ENCODE results near the gene DYNC1LI1. TPM values are rescaled to one million over a fixed set of nuclear protein-coding genes. Genes with fewer than 3 reads are reported as not detected.
A peak's percentile ranks its signal among the peaks of the same experiment; 100 is the strongest.

Gene DYNC1LI1
- total and polyA plus RNA-seq, 9 of the 15 experiments (the other 6 are each of a cell fraction or from before 2014, with no cell fraction given), result 21.0 to 85.4 (median 61.3) TPM

DNA sequence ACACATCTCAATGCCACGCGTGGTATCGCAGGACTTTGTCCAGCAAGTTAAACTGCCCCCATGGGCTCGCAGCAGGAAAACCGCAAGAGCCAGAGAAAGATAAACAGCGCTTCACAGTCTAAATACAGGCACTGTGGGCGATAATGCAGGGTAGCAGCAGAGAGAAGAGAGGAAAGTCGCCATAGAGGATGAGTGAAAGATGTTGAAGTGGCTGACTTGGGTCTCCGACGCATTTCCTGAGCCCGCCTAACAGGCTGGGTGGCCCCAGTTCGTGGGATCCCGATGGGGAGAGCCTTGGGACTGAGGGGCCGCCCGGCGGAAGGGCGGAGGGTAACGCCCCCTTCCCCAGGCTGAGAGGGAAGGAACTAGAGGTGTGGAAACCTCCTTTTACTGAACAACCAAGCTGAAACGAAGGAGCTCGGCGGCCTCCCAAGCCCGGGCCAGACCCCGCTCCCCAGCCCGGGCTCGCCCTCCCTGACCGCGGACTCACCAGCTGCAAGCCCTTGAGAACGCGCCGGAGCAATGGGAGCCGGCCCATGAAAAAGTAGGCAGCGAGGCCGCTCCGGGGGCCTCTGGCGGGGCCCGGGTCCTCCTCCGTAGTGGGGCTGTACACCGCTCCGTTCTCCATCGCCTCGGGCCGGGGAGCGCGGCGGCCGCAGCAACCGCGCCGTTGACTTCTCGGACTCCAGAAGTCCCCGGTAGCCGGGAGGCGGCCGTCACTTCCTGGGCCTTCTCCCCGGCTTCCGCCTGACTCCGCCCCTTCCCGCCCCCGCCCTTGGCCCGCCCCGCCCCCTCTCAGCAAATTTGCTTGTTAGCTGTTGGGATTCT, 68.3 kb downstream of the DYNC1LI1 start, which contains the start of gene CMTM6 (continued):
- TF ChIP-seq SFPQ (IDR thresholded peaks at IDR 0.05; ENCODE audit: low read depth, low read length) (no peak), IFI16 (CRISPR knock-in tag; IDR thresholded peaks at IDR 0.05) (no peak), ZNF592 (IDR thresholded peaks at IDR 0.05) (no peak), SRSF1 (IDR thresholded peaks at IDR 0.05; ENCODE audit: low read depth, low read length) (no peak), ZNF764 (CRISPR knock-in tag; IDR thresholded peaks at IDR 0.05; ENCODE audit: low read depth) (no peak), SMC3 (conservative IDR thresholded peaks at IDR 0.05; ENCODE audit: insufficient read depth, low read depth, low read length) (no peak), HSF4 (CRISPR knock-in tag; IDR thresholded peaks at IDR 0.05; ENCODE audit: borderline replicate concordance) (no peak), ZNF134 (CRISPR knock-in tag; conservative IDR thresholded peaks at IDR 0.05) (no peak)
- TF ChIP-seq, protein P1, sequence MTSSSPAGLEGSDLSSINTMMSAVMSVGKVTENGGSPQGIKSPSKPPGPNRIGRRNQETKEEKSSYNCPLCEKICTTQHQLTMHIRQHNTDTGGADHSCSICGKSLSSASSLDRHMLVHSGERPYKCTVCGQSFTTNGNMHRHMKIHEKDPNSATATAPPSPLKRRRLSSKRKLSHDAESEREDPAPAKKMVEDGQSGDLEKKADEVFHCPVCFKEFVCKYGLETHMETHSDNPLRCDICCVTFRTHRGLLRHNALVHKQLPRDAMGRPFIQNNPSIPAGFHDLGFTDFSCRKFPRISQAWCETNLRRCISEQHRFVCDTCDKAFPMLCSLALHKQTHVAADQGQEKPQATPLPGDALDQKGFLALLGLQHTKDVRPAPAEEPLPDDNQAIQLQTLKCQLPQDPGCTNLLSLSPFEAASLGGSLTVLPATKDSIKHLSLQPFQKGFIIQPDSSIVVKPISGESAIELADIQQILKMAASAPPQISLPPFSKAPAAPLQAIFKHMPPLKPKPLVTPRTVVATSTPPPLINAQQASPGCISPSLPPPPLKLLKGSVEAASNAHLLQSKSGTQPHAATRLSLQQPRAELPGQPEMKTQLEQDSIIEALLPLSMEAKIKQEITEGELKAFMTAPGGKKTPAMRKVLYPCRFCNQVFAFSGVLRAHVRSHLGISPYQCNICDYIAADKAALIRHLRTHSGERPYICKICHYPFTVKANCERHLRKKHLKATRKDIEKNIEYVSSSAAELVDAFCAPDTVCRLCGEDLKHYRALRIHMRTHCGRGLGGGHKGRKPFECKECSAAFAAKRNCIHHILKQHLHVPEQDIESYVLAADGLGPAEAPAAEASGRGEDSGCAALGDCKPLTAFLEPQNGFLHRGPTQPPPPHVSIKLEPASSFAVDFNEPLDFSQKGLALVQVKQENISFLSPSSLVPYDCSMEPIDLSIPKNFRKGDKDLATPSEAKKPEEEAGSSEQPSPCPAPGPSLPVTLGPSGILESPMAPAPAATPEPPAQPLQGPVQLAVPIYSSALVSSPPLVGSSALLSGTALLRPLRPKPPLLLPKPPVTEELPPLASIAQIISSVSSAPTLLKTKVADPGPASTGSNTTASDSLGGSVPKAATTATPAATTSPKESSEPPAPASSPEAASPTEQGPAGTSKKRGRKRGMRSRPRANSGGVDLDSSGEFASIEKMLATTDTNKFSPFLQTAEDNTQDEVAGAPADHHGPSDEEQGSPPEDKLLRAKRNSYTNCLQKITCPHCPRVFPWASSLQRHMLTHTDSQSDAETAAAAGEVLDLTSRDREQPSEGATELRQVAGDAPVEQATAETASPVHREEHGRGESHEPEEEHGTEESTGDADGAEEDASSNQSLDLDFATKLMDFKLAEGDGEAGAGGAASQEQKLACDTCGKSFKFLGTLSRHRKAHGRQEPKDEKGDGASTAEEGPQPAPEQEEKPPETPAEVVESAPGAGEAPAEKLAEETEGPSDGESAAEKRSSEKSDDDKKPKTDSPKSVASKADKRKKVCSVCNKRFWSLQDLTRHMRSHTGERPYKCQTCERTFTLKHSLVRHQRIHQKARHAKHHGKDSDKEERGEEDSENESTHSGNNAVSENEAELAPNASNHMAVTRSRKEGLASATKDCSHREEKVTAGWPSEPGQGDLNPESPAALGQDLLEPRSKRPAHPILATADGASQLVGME (CRISPR knock-in tag; IDR thresholded peaks at IDR 0.05), result no peak
- TF ChIP-seq, protein P2, sequence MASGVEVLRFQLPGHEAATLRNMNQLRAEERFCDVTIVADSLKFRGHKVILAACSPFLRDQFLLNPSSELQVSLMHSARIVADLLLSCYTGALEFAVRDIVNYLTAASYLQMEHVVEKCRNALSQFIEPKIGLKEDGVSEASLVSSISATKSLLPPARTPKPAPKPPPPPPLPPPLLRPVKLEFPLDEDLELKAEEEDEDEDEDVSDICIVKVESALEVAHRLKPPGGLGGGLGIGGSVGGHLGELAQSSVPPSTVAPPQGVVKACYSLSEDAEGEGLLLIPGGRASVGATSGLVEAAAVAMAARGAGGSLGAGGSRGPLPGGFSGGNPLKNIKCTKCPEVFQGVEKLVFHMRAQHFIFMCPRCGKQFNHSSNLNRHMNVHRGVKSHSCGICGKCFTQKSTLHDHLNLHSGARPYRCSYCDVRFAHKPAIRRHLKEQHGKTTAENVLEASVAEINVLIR (CRISPR knock-in tag; IDR thresholded peaks at IDR 0.05), result no peak
- TF ChIP-seq, protein P3, sequence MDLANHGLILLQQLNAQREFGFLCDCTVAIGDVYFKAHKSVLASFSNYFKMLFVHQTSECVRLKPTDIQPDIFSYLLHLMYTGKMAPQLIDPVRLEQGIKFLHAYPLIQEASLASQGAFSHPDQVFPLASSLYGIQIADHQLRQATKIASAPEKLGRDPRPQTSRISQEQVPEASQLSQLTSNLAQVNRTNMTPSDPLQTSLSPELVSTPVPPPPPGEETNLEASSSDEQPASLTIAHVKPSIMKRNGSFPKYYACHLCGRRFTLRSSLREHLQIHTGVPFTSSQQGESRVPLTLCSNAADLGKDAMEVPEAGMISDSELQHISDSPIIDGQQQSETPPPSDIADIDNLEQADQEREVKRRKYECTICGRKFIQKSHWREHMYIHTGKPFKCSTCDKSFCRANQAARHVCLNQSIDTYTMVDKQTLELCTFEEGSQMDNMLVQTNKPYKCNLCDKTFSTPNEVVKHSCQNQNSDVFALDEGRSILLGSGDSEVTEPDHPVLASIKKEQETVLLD (IDR thresholded peaks at IDR 0.05), result peak; percentile 88

All from K562 (cell line).